HG03064 (cell line): ENCODE data around the gene SUPT6H.

Experiments used
- ATAC-seq: cut with Tn5 transposase; IDR thresholded peaks from one replicate; pipeline ENCODE4 v1.9.1; 2021; ENCODE audit warnings: low read depth; ENCODE audit not compliant: unreplicated experiment

SUPT6H gene

GRCh38 chr17:28747801-28748750, 86.1 kb downstream of the SUPT6H start:
- ATAC-seq: no peak

GRCh38 chr17:28748852-28749515, 87.0 kb downstream of the SUPT6H start:
- ATAC-seq: no peak

GRCh38 chr17:28749516-28750177, 87.6 kb downstream of the SUPT6H start:
- ATAC-seq: no peak

- no peak for ATAC-seq
Observed at GRCh38 chr17:28750178-28751047, 88.4 kb downstream of the SUPT6H start.

- no peak for ATAC-seq
Observed at GRCh38 chr17:28751600-28752366, 89.8 kb downstream of the SUPT6H start.
